T-helper 2 cell treated with Interferon-gamma antibody and Interleukin-4, amounts not matched to agents 5 μg/mL and 100 μg/mL, for 36 hours (primary cell): ENCODE results near the gene NAV2.
A peak's percentile ranks its signal among the peaks of the same experiment; 100 is the strongest.

ENCODE experiments used
- DNase-seq: peaks from one replicate; pipeline ENCODE4 v3.0.0; 2021; ENCODE audit warnings: low spot score
- H3K27ac Mint-ChIP-seq: one replicate; pipeline ENCODE4 v1.8.0; 2021; ENCODE audit warnings: mild to moderate bottlenecking, mixed read lengths
- H3K27me3 Mint-ChIP-seq: one replicate; pipeline ENCODE4 v1.8.0; 2021; ENCODE audit warnings: low read depth, mixed read lengths
- H3K36me3 Mint-ChIP-seq: one replicate; pipeline ENCODE4 v1.8.0; 2021; ENCODE audit warnings: low read depth, mixed read lengths
- H3K4me1 Mint-ChIP-seq: one replicate; pipeline ENCODE4 v1.8.0; 2021; ENCODE audit warnings: low read depth, mixed read lengths
- H3K4me3 Mint-ChIP-seq: one replicate; pipeline ENCODE4 v1.8.0; 2022; ENCODE audit warnings: mild to moderate bottlenecking, moderate library complexity, mixed read lengths
- H3K9me3 Mint-ChIP-seq: one replicate; pipeline ENCODE4 v1.8.0; 2021; ENCODE audit warnings: mixed read lengths

NAV2 gene

DNA sequence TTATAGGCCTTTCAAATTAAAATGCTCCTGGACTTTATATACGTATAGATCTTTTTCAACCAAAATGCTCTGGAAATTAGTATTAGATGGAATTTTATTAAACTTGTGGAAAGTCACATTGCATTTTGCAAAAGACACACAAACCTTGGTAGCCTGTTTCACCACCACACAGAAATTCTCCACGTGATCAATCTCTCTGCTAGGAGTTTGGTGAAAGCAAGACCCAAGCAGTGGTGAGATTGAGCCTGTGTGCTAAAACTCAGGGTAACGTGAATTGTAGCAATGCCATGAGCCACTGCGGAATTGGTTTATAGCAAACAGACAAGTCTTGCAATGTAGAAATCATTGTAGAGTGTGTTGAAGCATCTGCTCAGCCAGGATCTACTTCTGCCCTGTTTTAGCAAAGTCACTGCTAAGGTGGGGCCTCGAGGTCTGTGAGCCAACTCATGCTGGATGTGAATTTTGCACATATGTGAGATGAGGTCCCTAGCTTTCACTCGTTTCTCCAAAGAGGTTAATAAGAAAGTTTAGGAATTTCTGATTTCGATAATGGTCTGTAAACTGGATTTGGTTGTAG lies 262.9 kb downstream of the NAV2 start:
- Mint-ChIP-seq H3K4me1 (peaks cover 5% of the 10 kb centered on the region), H3K27me3 (peaks cover 4% of the 10 kb centered on the region), H3K36me3 (no peaks in the 10 kb centered on the region), H3K4me3 (no peak overlapping the region), H3K9me3 (no peaks in the 10 kb centered on the region), H3K27ac (no peak overlapping the region)
- DNase-seq, result no peak

GRCh38 chr11:19976281-19976941 lies 263.8 kb downstream of the NAV2 start:
- H3K27me3 Mint-ChIP-seq, result no peaks in the 10 kb centered on the region
- no peak overlapping the region for H3K4me3 Mint-ChIP-seq
- peaks cover 5% of the 10 kb centered on the region for H3K4me1 Mint-ChIP-seq
- no peak for DNase-seq
- H3K27ac Mint-ChIP-seq, result no peak overlapping the region
- H3K9me3 Mint-ChIP-seq, result no peaks in the 10 kb centered on the region
- no peaks in the 10 kb centered on the region for H3K36me3 Mint-ChIP-seq

GRCh38 chr11:19977941-19978340 lies 265.3 kb downstream of the NAV2 start:
- DNase-seq, result no peak
- no peak overlapping the region for H3K27ac Mint-ChIP-seq
- H3K4me3 Mint-ChIP-seq, result no peak overlapping the region
- H3K4me1 Mint-ChIP-seq, result peaks cover 5% of the 10 kb centered on the region
- no peaks in the 10 kb centered on the region for H3K27me3 Mint-ChIP-seq
- no peaks in the 10 kb centered on the region for H3K9me3 Mint-ChIP-seq
- H3K36me3 Mint-ChIP-seq, result no peaks in the 10 kb centered on the region

DNA sequence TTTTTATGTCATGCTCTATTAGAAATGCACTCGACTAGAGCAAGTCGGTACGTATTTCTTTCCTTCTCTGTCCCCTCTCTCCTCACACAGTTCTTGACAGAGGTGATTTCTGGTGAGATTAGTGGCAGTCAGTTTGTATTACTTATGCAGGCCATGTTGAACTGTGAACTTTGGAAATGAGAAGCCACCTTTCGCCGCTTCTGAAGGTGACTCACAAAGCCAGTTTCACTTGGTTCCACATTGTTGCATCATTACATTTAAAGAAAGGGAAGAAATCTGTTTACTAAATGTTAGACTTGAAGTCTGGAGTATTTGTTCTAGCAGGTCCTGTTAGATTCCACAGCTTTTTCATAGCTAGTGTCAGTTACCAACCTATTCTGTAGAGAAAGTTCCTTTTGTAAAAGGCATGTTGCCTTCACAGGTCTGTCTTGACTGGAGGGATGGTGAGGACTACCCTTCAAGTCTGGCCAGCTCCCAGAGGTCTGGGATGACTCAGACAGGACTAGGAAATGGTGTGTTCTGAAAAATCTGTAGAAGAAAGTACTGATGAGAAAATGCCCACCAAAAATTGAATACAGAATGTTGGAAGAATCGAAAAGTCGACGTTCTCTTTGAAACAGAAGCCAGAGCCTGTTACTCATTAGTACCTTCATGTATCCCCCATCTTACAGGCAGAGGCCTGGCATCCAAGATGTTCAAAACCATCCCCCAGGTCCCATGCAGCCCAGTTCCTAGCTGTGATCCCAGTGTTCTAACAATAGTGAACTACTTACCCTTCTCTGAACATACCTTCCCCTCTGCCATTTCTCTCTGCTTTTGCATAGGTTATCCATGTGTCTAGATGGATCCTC lies 266.3 kb downstream of the NAV2 start:
- Mint-ChIP-seq H3K36me3 (no peaks in the 10 kb centered on the region), H3K4me1 (peaks cover 5% of the 10 kb centered on the region), H3K4me3 (no peak overlapping the region), H3K27me3 (no peaks in the 10 kb centered on the region), H3K27ac (no peak overlapping the region), H3K9me3 (no peaks in the 10 kb centered on the region)
- DNase-seq, result peak; percentile 6

- DNase-seq, result no peak
- Mint-ChIP-seq H3K27ac (no peak overlapping the region), H3K4me3 (no peak overlapping the region), H3K27me3 (no peaks in the 10 kb centered on the region), H3K36me3 (no peaks in the 10 kb centered on the region), H3K9me3 (no peaks in the 10 kb centered on the region), H3K4me1 (peaks cover 5% of the 10 kb centered on the region)
Measured at GRCh38 chr11:19979519-19979845, 266.8 kb downstream of the NAV2 start.

- Mint-ChIP-seq H3K4me3 (no peak overlapping the region), H3K4me1 (peaks cover 5% of the 10 kb centered on the region), H3K9me3 (no peaks in the 10 kb centered on the region), H3K36me3 (no peaks in the 10 kb centered on the region), H3K27ac (no peak overlapping the region), H3K27me3 (no peaks in the 10 kb centered on the region)
- no peak for DNase-seq
Measured at GRCh38 chr11:19980388-19980787, 267.8 kb downstream of the NAV2 start.

- H3K4me3 Mint-ChIP-seq, result no peak overlapping the region
- no peak for DNase-seq
- no peaks in the 10 kb centered on the region for H3K36me3 Mint-ChIP-seq
- H3K27me3 Mint-ChIP-seq, result no peaks in the 10 kb centered on the region
- no peaks in the 10 kb centered on the region for H3K9me3 Mint-ChIP-seq
- no peak overlapping the region for H3K27ac Mint-ChIP-seq
- peaks cover 5% of the 10 kb centered on the region for H3K4me1 Mint-ChIP-seq
Measured at GRCh38 chr11:19980957-19981669, 268.5 kb downstream of the NAV2 start.

DNA sequence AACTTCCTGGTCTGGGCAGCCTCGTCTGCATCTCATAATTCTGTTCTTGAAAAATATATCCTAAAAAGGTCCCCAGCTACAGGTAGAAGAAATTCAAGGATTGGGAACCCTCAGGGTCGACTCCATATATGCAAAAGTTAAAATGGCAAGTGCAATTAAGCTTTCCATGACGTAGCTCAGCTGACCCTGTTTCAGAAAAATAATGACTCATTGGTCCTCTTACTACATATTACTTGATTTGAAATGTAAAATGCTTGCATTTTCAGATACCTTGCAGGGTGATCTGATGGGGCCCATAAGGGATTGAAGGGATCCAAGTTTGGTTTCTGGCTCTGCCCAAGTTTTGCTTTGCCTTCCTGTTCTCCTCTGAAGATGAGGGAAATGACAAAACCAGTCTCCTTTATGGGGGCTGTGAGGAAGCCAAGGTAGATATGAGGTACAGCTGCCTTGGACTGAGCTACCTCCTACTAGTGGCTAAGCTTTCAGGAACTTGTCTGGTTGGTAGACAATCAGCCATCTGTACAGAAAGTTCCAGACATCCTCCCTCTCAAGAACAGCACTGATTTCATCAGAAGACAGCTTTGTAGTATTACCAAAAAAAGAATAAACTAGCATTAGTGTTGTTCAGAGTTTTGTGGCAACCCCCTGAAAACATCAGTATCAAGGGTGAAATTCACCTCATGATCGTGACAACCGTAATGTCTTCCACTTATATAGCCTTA lies 270.3 kb downstream of the NAV2 start:
- Mint-ChIP-seq H3K9me3 (no peaks in the 10 kb centered on the region), H3K27me3 (no peaks in the 10 kb centered on the region), H3K4me3 (no peak overlapping the region), H3K27ac (no peak overlapping the region), H3K4me1 (peaks cover 5% of the 10 kb centered on the region), H3K36me3 (no peaks in the 10 kb centered on the region)
- DNase-seq, result no peak

DNA sequence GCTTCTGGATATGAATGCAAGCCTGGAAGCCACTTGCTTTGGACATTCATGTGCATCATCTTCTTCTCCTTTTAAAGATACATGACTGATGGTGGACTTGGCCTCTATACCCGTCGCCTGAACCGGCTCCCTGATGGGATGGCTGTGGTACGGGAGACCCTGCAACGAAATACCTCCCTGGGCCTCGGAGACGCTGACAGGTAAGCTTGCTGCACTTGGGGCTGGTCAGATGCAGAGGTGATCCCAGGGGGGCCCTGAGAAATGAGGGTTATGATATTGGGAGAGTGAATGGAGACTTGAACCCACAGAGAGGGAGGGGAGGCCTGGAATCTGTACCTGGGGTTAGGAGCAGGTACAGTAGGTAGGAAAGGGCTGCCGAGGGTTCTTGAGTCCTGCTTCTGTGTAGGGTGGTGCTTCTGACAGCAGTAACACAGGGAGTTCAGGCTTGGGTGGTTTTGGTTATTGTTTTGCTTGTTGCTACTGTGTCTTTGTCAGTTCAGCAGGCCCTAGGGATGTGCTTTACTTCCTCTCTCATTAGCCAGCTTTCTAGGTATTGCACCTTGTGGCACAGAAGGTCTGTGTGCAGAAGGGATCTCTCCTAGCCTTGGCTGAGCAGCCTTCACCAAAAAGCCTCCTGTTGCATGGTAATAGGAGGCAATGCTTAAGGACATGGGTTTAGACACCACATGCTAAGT lies 271.6 kb downstream of the NAV2 start:
- Mint-ChIP-seq H3K27me3 (no peaks in the 10 kb centered on the region), H3K4me1 (peaks cover 3% of the 10 kb centered on the region), H3K36me3 (no peaks in the 10 kb centered on the region), H3K4me3 (no peak overlapping the region), H3K27ac (no peak overlapping the region), H3K9me3 (no peaks in the 10 kb centered on the region)
- no peak for DNase-seq

- no peak overlapping the region for H3K27ac Mint-ChIP-seq
- H3K36me3 Mint-ChIP-seq, result no peaks in the 10 kb centered on the region
Measured at GRCh38 chr11:19985111-19985510, 272.5 kb downstream of the NAV2 start.

GRCh38 chr11:19987331-19987801 lies 274.7 kb downstream of the NAV2 start:
- no peak overlapping the region for H3K4me3 Mint-ChIP-seq
- no peaks in the 10 kb centered on the region for H3K9me3 Mint-ChIP-seq
- no peaks in the 10 kb centered on the region for H3K27me3 Mint-ChIP-seq
- H3K36me3 Mint-ChIP-seq, result no peaks in the 10 kb centered on the region
- no peak for DNase-seq
- no peaks in the 10 kb centered on the region for H3K4me1 Mint-ChIP-seq
- H3K27ac Mint-ChIP-seq, result no peak overlapping the region

More at GRCh38 chr11:19985111-19985510, 272.5 kb downstream of the NAV2 start:
- Mint-ChIP-seq H3K9me3 (no peaks in the 10 kb centered on the region), H3K27me3 (no peaks in the 10 kb centered on the region), H3K4me1 (no peaks in the 10 kb centered on the region), H3K4me3 (no peak overlapping the region)
- DNase-seq, result no peak

GRCh38 chr11:19988598-19988997 lies 276.0 kb downstream of the NAV2 start:
- H3K4me1 Mint-ChIP-seq, result no peaks in the 10 kb centered on the region
- no peak for DNase-seq
- H3K27me3 Mint-ChIP-seq, result no peaks in the 10 kb centered on the region
- H3K36me3 Mint-ChIP-seq, result no peaks in the 10 kb centered on the region
- H3K9me3 Mint-ChIP-seq, result no peaks in the 10 kb centered on the region
- H3K27ac Mint-ChIP-seq, result no peak overlapping the region
- H3K4me3 Mint-ChIP-seq, result no peak overlapping the region

DNA sequence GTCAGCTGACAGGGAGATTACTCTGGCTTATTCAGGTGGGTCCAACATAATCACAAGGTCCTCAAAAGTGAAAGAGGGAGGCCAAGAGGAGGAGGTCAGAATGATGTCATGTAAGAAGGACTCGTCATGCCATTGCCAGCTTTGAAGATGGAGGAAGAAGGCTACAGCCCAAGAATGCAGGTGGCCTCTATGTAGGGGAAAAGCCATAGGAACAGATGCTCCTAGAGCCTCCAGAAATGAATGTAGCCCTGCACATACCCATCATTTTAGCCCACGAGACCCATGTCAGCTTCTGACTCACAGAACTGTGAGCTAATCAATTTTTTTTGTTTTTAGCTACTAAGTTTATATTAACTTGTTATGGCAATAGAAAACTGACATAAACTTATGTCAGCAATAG lies 276.6 kb downstream of the NAV2 start:
- Mint-ChIP-seq H3K4me1 (no peaks in the 10 kb centered on the region), H3K27me3 (no peaks in the 10 kb centered on the region), H3K9me3 (no peaks in the 10 kb centered on the region), H3K27ac (no peak overlapping the region), H3K36me3 (no peaks in the 10 kb centered on the region), H3K4me3 (no peak overlapping the region)
- no peak for DNase-seq
